Measurements from ENCODE around the gene RFX4.

The RFX4 gene

DNA sequence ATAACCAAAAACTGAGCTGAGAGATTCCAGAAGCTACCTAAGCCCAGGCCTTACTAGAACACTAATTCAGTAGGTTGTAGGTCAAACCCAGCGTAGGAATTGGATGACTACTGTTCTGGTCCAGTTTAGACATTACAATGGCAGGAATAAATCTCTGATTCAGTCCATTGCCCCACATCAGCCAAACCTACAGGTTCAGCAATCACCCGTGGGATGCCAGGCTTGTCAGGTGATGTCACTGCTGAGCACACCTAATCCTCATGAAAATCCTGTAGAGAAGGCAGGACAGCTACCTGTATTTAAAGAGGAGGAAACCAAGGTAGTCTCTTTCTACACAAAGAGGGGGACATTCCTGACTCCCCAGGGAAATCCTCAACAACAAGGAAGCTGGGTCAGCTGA, 63.7 kb downstream of the RFX4 start:
- no peaks in the 10 kb centered on the region for H3K36me3 ChIP-seq (ENCODE audit: control insufficient read depth, insufficient read depth, low read length)
- WGBS (ENCODE audit: insufficient coverage, insufficient read length) = no CpG with 5 or more reads among the region's 2 CpGs
- DNase-seq (ENCODE audit: low read depth, low spot score) = no peak
- no peaks in the 10 kb centered on the region for H3K9me3 ChIP-seq (ENCODE audit: control insufficient read depth, insufficient read depth, low read length)
- H3K27me3 ChIP-seq (ENCODE audit: control insufficient read depth, insufficient read depth, low read length) = no peaks in the 10 kb centered on the region
- no peaks in the 10 kb centered on the region for H3K4me1 ChIP-seq (ENCODE audit: control insufficient read depth, insufficient read depth, low read length)
- H3K27ac ChIP-seq (ENCODE audit: low read length) = no peak overlapping the region
- no peak overlapping the region for H3K4me3 ChIP-seq (ENCODE audit: low read length)

GRCh38 chr12:106647793-106648514, 65.2 kb downstream of the RFX4 start:
- Histone ChIP-seq H3K9me3 (ENCODE audit: control insufficient read depth, insufficient read depth, low read length) (no peaks in the 10 kb centered on the region), H3K4me1 (ENCODE audit: control insufficient read depth, insufficient read depth, low read length) (no peaks in the 10 kb centered on the region), H3K4me3 (ENCODE audit: low read length) (no peak overlapping the region), H3K27ac (ENCODE audit: low read length) (no peak overlapping the region), H3K27me3 (ENCODE audit: control insufficient read depth, insufficient read depth, low read length) (no peaks in the 10 kb centered on the region), H3K36me3 (ENCODE audit: control insufficient read depth, insufficient read depth, low read length) (no peaks in the 10 kb centered on the region)
- DNase-seq (ENCODE audit: low read depth, low spot score) = no peak
- no CpG with 5 or more reads among the region's 12 CpGs for WGBS (ENCODE audit: insufficient coverage, insufficient read length)

GRCh38 chr12:106648736-106649135, 65.9 kb downstream of the RFX4 start:
- Histone ChIP-seq H3K27ac (ENCODE audit: low read length) (no peak overlapping the region), H3K27me3 (ENCODE audit: control insufficient read depth, insufficient read depth, low read length) (no peaks in the 10 kb centered on the region), H3K36me3 (ENCODE audit: control insufficient read depth, insufficient read depth, low read length) (no peaks in the 10 kb centered on the region), H3K9me3 (ENCODE audit: control insufficient read depth, insufficient read depth, low read length) (no peaks in the 10 kb centered on the region), H3K4me1 (ENCODE audit: control insufficient read depth, insufficient read depth, low read length) (no peaks in the 10 kb centered on the region), H3K4me3 (ENCODE audit: low read length) (no peak overlapping the region)
- WGBS (ENCODE audit: insufficient coverage, insufficient read length) = no CpG with 5 or more reads among the region's 2 CpGs
- no peak for DNase-seq (ENCODE audit: low read depth, low spot score)

DNA sequence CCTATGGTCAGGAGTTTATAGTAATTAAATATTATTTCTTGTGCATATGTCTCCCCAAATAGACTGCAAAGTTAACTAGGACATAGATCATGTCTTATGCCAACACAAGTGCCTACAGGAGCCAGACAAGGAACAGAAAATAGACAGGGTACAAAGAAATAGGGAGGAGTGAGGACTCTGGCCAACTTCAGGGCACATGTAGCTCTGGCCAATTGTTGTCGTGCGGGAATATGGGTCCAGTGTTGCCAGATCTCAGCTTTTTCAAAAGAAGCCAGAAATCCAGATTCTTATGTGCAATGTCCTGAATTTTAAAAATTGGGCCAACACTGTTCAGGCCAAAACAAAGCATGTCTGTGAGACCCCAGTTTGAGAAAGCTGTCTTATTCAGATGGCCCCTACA, 68.7 kb downstream of the RFX4 start:
- Histone ChIP-seq H3K36me3 (ENCODE audit: control insufficient read depth, insufficient read depth, low read length) (no peaks in the 10 kb centered on the region), H3K27me3 (ENCODE audit: control insufficient read depth, insufficient read depth, low read length) (no peaks in the 10 kb centered on the region), H3K4me1 (ENCODE audit: control insufficient read depth, insufficient read depth, low read length) (no peaks in the 10 kb centered on the region), H3K9me3 (ENCODE audit: control insufficient read depth, insufficient read depth, low read length) (no peaks in the 10 kb centered on the region), H3K27ac (ENCODE audit: low read length) (no peak overlapping the region), H3K4me3 (ENCODE audit: low read length) (no peak overlapping the region)
- no peak for DNase-seq (ENCODE audit: low read depth, low spot score)
- no CpG with 5 or more reads among the region's 2 CpGs for whole genome bisulfite sequencing (ENCODE audit: insufficient coverage, insufficient read length)

GRCh38 chr12:106652510-106653015, 69.8 kb downstream of the RFX4 start:
- Histone ChIP-seq H3K4me3 (ENCODE audit: low read length) (no peak overlapping the region), H3K4me1 (ENCODE audit: control insufficient read depth, insufficient read depth, low read length) (no peaks in the 10 kb centered on the region), H3K27ac (ENCODE audit: low read length) (no peak overlapping the region), H3K36me3 (ENCODE audit: control insufficient read depth, insufficient read depth, low read length) (no peaks in the 10 kb centered on the region), H3K9me3 (ENCODE audit: control insufficient read depth, insufficient read depth, low read length) (no peaks in the 10 kb centered on the region), H3K27me3 (ENCODE audit: control insufficient read depth, insufficient read depth, low read length) (no peaks in the 10 kb centered on the region)
- no CpG with 5 or more reads among the region's 7 CpGs for WGBS (ENCODE audit: insufficient coverage, insufficient read length)
- DNase-seq (ENCODE audit: low read depth, low spot score) = no peak

DNA sequence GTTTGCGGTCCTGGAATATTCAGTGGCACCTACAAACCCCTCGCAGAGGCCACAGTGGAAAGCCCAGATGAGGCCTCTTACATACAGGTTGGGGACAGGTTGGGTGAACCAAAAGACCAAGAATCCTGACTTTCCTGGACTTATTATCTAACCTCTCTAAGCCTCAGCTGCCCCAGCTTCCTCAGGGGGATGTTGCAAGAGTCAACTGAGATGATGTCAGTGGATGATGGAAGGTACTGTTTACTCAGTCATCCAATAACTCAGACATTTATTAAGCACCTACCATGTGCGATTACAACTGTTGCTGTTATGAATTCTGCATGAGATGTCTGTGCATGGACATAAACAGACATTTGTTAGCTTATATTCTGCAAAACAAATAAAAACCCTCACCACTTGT, 72.8 kb downstream of the RFX4 start:
- no CpG with 5 or more reads among the region's 3 CpGs for WGBS (ENCODE audit: insufficient coverage, insufficient read length)
- Histone ChIP-seq H3K9me3 (ENCODE audit: control insufficient read depth, insufficient read depth, low read length) (no peaks in the 10 kb centered on the region), H3K4me1 (ENCODE audit: control insufficient read depth, insufficient read depth, low read length) (no peaks in the 10 kb centered on the region), H3K4me3 (ENCODE audit: low read length) (no peak overlapping the region), H3K27me3 (ENCODE audit: control insufficient read depth, insufficient read depth, low read length) (no peaks in the 10 kb centered on the region), H3K27ac (ENCODE audit: low read length) (no peak overlapping the region), H3K36me3 (ENCODE audit: control insufficient read depth, insufficient read depth, low read length) (no peaks in the 10 kb centered on the region)
- DNase-seq (ENCODE audit: low read depth, low spot score) = no peak

DNA sequence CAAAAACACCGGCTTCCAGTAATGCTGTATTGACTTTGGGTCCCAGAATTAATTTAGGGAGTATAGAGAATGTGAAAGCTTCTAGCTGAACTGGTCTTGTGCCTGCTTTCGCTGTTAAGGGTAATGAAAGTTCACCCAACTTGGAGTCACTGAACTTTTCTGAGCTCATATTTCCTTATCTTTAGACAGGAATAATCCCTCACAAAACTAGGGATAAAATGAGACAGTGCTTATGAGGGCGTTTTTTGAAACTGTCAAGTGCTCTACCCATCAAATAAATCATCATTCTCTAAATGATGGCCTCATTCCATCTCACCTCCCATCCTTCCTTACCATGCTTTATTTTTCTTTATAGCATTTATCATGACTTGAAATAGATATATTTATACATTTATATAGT, 74.7 kb downstream of the RFX4 start:
- Histone ChIP-seq H3K36me3 (ENCODE audit: control insufficient read depth, insufficient read depth, low read length) (no peaks in the 10 kb centered on the region), H3K27me3 (ENCODE audit: control insufficient read depth, insufficient read depth, low read length) (no peaks in the 10 kb centered on the region), H3K4me3 (ENCODE audit: low read length) (no peak overlapping the region), H3K27ac (ENCODE audit: low read length) (no peak overlapping the region), H3K9me3 (ENCODE audit: control insufficient read depth, insufficient read depth, low read length) (peaks cover 1% of the 10 kb centered on the region; the same call in 1 of the 2 replicates), H3K4me1 (ENCODE audit: control insufficient read depth, insufficient read depth, low read length) (no peaks in the 10 kb centered on the region)
- DNase-seq (ENCODE audit: low read depth, low spot score) = no peak
- WGBS (ENCODE audit: insufficient coverage, insufficient read length) = no CpG with 5 or more reads among the region's 3 CpGs

GRCh38 chr12:106663385-106663784, 80.6 kb downstream of the RFX4 start:
- Histone ChIP-seq H3K9me3 (ENCODE audit: control insufficient read depth, insufficient read depth, low read length) (peaks cover 1% of the 10 kb centered on the region; the same call in 1 of the 2 replicates), H3K36me3 (ENCODE audit: control insufficient read depth, insufficient read depth, low read length) (no peaks in the 10 kb centered on the region), H3K27me3 (ENCODE audit: control insufficient read depth, insufficient read depth, low read length) (no peaks in the 10 kb centered on the region), H3K4me3 (ENCODE audit: low read length) (no peak overlapping the region), H3K27ac (ENCODE audit: low read length) (no peak overlapping the region), H3K4me1 (ENCODE audit: control insufficient read depth, insufficient read depth, low read length) (no peaks in the 10 kb centered on the region)
- no peak for DNase-seq (ENCODE audit: low read depth, low spot score)
- no CpG with 5 or more reads among the region's 2 CpGs for WGBS (ENCODE audit: insufficient coverage, insufficient read length)

DNA sequence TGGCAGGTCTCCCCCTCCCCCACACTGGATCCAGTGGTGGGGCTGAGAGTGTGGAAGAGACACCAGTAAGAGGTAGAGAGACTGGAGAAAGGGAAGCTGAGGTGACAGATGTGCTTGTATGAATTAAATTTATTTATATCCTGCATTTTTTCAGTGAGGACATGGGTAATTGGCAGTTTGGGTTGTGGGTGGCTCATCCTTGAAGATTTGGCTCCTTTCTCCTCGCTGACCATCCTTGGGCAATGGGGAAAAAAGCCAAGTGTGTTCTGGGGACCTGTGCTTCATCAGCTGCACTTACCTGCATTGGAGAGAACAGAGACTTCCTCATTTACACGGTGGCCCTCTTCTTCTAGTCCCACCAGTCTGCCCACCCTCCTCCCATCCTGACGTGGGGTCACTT, 86.4 kb downstream of the RFX4 start:
- H3K4me1 ChIP-seq (ENCODE audit: control insufficient read depth, insufficient read depth, low read length) = 0 out of 2 replicates have a peak, but pooled peaks cover 2% of the 10 kb centered on the region
- no peak overlapping the region for H3K4me3 ChIP-seq (ENCODE audit: low read length)
- H3K9me3 ChIP-seq (ENCODE audit: control insufficient read depth, insufficient read depth, low read length) = no peaks in the 10 kb centered on the region
- DNase-seq (ENCODE audit: low read depth, low spot score) = no peak
- no peaks in the 10 kb centered on the region for H3K27me3 ChIP-seq (ENCODE audit: control insufficient read depth, insufficient read depth, low read length)
- WGBS (ENCODE audit: insufficient coverage, insufficient read length) = no CpG with 5 or more reads among the region's 3 CpGs
- no peak overlapping the region for H3K27ac ChIP-seq (ENCODE audit: low read length)
- no peaks in the 10 kb centered on the region for H3K36me3 ChIP-seq (ENCODE audit: control insufficient read depth, insufficient read depth, low read length)

- Histone ChIP-seq H3K27me3 (ENCODE audit: control insufficient read depth, insufficient read depth, low read length) (no peaks in the 10 kb centered on the region), H3K27ac (ENCODE audit: low read length) (no peak overlapping the region), H3K4me3 (ENCODE audit: low read length) (no peak overlapping the region), H3K36me3 (ENCODE audit: control insufficient read depth, insufficient read depth, low read length) (no peaks in the 10 kb centered on the region), H3K4me1 (ENCODE audit: control insufficient read depth, insufficient read depth, low read length) (0 out of 2 replicates have a peak, but pooled peaks cover 2% of the 10 kb centered on the region), H3K9me3 (ENCODE audit: control insufficient read depth, insufficient read depth, low read length) (no peaks in the 10 kb centered on the region)
- no peak for DNase-seq (ENCODE audit: low read depth, low spot score)
- 100% methylated on average over 1 of the region's 3 CpGs for WGBS (ENCODE audit: insufficient coverage, insufficient read length)
Observed at GRCh38 chr12:106670131-106670530, 87.3 kb downstream of the RFX4 start.

DNA sequence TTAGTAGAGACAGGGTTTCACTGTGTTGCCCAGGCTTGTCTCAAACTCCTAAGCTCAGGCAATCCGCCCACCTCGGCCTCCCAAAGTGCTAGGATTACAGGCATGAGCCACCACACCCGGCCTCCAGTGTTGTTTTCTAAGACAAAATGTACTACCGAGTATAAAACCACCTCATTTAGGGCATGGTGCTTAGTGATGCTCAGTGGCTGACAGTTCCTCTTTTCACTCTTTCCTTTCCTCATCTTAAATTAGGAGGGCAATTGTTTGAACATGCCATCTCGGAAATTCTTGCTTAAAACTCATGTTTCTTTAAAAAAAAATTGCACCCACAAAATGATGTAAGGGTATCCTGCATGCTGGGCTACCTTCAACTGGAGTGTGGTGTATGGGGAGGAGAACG, 89.0 kb downstream of the RFX4 start:
- WGBS (ENCODE audit: insufficient coverage, insufficient read length) = no CpG with 5 or more reads among the region's 6 CpGs
- DNase-seq (ENCODE audit: low read depth, low spot score) = no peak
- Histone ChIP-seq H3K4me3 (ENCODE audit: low read length) (no peak overlapping the region), H3K27ac (ENCODE audit: low read length) (no peak overlapping the region), H3K36me3 (ENCODE audit: control insufficient read depth, insufficient read depth, low read length) (no peaks in the 10 kb centered on the region), H3K9me3 (ENCODE audit: control insufficient read depth, insufficient read depth, low read length) (no peaks in the 10 kb centered on the region), H3K4me1 (ENCODE audit: control insufficient read depth, insufficient read depth, low read length) (0 out of 2 replicates have a peak, but pooled peaks cover 2% of the 10 kb centered on the region), H3K27me3 (ENCODE audit: control insufficient read depth, insufficient read depth, low read length) (no peaks in the 10 kb centered on the region)
